Right ventricle myocardium superior (tissue), 1 donor: ENCODE measurements around the gene PTCD1. TPM values are rescaled to one million over a fixed set of nuclear protein-coding genes. Genes with fewer than 3 reads are reported as not detected.
A peak's percentile ranks its signal among the peaks of the same experiment; 100 is the strongest.
"Not testable (repeated sequence)": the region's sequence is repeated elsewhere in the genome, so short reads cannot be mapped to it uniquely, and the experiment has no call there.

Experiments used
- ATAC-seq: fragments of 200-7000 bp; cut with Tn5 transposase; one replicate; pipeline ENCODE4 v1.9.1; 2020; ENCODE audit warnings: mild to moderate bottlenecking; ENCODE audit not compliant: poor library complexity
- DNase-seq: peaks from one replicate; pipeline ENCODE4 v3.0.0-alpha.2; 2020
- intact Hi-C: fragments of 100-400 bp; cut with DNase I; formaldehyde crosslinking; loops from one replicate; pipeline ENCODE4 v1.11.2; 2022
- total RNA-seq: library from RNA; stranded (reverse); fragmentation: NEBNext Ultra II Directional; extraction: Animal tissue kit (Norgen Biotek cat#: 25700); gene quantifications from one replicate; pipeline ENCODE4 v1.2.1, GENCODE V29; 2021
- donor health status: DM: no; HTN: yes; CAD: no; lungs with severe emphysema.

PTCD1 gene
- total RNA-seq, 1 donor from 2014 or later = 3.0 TPM

DNA sequence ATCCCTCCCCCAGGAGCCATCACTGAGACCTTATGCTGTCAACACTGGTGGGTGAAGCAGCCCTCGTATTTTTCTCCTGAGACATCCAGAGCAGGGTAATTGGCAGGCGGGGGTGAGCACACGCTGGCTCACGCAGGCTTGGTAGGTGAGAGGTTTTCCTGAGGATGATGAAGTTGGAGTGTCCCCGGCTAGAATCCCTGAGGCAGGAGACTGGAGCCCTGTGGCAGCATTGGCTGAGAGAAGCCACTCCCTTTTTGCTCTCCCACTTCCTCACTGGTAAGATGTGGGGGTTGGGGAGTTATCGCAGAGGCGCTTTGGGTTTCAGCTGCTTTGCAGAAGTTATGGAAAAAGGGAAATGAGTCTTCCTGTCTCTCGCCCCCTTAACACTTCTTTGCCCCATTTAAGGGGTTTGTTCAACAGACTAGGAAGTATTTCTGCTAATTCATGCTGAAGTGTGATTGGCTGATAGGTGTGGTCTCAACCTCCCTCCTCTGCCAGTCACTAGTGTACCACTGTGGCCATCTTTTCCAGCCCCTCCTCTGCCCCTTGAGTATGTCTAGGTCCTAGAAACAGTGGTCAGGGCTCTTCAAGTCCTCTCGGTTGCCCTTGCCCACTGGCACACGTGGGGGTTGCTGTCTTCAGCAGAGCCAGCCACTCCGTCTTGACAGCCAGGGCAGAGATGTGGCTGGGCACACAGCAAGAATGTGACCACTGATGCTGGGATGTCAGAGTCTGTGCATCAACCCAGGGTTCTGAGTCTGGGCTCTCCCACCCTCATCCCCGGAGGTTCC lies 58.4 kb downstream of the PTCD1 start:
- ATAC-seq (peak; percentile 53), DNase-seq (no peak)
- intact Hi-C loops = no loop called here

DNA sequence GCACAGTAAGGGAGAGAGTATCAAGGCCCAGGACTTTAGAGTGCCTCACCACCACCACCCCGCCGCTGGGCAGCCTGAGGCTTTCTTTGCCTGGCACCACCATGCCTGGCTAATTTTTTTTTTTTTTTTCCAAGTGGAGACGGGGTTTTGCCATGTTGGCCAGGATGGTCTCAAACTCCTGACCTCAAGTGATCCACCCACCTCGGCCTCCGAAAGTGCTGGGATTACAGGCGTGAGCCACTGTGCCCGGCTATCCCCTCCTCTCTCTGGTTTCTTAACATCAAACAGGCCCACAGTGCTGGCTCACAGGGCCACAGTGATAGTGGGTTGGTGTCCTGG lies 58.9 kb downstream of the PTCD1 start:
- ATAC-seq, intact Hi-C loops, DNase-seq: not testable (repeated sequence)

DNA sequence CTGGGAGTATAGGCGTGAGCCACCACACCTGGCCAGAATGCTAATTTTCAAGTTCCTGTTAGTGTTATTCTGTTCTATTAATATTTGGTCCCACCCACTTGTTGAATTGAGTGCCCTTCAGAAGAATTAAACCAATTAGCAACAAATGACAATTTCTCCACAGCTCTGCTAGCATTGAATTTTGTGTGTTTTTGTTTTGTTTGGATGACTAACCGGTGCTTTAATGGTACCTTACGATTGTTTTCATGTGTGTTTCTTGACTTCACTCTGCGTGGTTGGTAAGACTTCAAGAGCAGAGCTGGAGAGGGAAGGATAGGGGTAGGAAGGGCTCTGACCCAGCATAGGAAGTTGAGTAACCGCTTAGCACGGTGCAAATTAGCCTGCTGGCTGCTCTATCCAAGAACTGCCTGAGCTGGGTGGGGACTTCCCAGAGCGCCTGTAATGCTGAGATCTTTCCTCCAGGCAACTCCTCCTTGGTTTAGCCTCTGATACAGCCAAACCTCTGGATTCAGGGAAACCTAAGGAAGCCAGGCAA lies 59.5 kb downstream of the PTCD1 start:
- ATAC-seq (peak; percentile 60), DNase-seq (peak; percentile 80)
- intact Hi-C loops = no loop called here

DNA sequence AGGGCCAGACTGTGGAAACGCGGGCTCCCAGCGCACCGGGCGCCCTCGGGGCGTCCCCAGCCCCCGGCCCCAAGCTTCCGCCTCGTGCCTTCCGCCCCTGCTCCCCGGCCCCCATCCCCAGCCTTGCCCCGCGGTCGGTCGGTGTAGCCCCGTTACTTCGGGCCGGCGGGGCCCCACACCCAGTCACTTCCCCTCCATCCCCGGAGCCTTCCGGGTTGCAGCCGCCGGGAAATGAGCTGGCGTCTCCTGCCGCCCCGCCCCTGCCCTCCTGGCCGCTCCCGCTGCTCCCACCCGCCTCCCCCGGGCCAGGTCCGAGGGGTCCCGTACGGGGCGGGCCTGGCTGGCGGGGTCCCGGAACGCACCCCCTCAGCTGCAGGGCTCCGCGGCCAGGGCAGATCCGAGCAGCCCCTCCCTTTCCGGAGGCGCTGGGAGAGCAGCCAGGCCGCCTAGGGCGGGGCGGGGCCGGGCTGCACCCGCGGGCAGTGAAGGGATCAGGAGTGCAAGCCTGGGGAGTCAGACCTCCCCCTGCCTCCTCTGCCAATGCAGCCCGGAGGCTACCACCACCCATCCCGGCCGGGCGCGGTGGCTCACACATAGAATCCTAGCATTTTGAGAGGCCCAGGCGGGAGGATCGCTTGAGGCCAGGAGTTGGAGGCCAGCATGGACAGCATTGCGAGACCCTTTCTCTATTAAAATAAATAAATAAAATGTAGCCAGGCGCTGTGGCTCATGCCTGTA lies 63.4 kb downstream of the PTCD1 start:
- intact Hi-C loops = no loop called here
- DNase-seq (peak; percentile 91), ATAC-seq (peak; percentile 77)

DNA sequence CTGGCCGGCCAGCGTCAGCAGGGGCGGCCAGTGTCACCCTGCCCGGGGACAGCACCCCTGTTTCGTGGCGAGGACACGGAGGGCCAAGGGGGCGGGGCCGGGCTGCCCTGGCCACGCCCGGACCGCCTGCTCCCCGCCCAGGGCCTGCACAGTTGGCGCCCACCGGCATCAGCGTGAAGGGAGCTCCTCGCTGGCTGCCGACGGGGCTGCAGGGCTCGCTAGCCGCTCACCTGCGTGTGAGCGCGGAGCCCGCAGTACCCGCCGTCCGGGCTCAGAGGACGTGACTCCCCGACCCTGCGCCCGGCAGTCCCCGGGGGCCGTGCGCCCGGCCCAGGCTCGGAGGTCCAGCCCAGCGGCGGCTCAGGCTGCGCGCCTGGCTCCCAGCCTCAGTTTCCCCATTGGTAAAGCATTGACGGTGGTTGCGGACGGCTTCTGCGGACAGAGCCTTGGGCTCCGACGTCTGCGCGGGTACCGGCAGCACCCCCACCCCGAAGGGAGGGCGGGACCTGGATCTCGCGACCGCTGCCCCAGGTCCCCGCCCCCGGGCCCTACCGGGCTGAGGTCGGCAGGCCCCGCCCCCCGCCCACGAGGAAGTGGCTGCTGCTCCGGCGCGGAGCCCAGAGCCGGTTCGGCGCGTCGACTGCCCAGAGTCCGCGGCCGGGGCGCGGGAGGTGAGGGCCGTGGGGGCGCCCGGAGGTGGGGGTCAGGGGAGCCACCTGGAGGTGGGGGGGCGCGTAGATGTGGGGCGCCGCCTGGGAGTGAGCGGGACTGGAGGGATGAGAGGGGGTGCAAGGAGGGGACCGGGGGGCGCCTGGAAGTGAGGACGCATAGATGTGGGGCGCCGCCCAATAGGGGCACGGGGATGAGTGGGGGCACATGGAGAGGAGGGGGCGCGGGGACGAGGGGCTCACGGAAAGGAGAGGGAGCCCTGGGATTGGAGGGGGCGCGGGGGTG lies 64.2 kb downstream of the PTCD1 start, which contains the start of gene ARPC1B:
TSS of gene ARPC1B (plus strand) at position 620 of the 954 bp plus-strand sequence. CDS start 10,985 bp downstream, outside the sequence.
- intact Hi-C loops = loop anchor here (5.0 kb wide), 1 partner anchor 33 kb away; the partner anchor contains the start of genes BUD31 and PDAP1
- DNase-seq (peak; percentile 92), ATAC-seq (peak; percentile 80)

DNA sequence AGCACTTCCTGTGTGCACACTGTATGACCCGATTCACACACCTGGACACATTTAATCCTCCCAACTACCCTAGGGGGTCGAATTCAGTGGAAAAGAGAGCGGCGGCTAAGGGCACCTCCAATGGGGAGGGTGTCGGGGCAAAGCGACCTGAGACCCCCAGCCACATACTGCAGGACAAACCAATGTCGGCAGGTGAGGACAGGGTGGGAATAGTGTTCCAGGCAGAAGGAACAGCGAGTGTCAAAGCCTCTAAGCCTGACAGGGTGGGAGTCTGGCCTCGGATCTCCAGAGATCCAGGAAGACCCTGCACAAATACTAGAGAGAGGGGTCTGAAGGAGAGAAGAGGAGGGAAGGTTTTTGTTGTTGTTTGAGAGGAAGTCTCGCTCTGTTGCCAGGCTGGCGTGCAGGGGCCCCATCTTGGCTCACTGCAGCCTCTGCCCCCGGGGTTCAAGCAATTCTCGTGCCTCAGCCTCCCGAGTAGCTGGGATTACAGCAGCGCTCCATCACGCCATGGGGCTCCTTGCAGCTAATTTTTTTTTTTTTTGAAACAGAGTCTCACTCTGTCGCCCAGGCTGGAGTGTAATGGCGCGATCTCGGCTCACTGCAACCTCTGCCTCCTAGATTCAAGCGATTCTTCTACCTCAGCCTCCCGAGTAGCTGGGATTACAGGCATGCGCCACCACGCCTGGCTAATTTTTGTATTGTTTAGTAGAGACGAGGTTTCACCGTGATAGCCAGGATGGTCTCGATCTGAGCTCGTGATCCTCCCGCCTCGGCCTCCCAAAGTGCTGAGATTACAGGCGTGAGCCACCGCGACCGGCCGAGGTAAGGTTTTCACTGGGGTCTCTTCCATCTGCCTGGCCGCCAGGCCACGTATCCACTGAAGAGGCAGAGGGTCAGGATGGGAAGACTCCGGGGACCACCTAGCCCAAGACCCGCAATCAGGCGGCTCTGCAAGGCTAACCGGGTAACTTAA lies 65.2 kb downstream of the PTCD1 start:
- ATAC-seq (no peak), DNase-seq (no peak)
- intact Hi-C loops = loop anchor here (5.0 kb wide), 1 partner anchor 34 kb away; the partner anchor contains the start of genes BUD31 and PDAP1

DNA sequence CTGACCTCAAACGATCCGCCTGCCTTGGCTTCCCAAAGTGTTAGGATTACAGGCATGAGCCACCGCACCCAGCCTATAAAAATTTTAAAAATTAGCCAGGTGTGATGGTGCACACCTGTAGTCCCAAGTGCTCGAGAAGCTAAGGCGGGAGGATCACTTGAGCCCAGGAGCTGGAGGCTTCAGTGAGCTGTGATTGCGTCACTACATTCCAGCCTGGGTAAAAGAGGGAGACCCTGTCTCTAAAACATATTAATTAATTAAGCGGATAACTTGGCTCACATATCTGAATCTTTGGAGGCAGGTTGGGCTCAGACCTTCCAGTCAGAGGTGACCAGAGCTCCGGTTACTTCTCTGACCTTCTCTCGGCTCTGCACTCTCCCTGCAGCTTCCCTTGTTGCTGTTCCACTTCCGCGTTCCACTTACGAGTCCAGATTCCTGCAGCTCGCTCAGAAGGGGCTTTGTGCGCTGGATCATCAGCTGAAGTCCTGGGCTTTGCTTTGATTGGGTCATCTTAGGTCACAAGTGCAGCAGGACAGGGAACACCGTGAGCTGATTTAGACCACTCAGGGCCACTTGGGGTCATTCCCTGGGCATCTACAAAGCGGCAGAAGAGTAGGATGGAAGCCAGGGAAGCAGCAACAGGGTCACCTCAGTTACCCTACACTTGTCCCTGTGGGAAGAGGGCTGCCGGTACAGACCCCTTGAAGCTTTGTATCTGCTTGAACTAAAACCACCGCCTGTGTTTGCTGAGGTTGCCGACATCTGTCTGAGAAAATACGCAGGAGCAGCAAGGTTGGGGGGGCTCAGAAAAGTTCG lies 66.1 kb downstream of the PTCD1 start:
- intact Hi-C loops = loop anchor here (5.0 kb wide), 1 partner anchor 35 kb away; the partner anchor contains the start of genes BUD31 and PDAP1
- DNase-seq (no peak), ATAC-seq (peak; percentile 6)

DNA sequence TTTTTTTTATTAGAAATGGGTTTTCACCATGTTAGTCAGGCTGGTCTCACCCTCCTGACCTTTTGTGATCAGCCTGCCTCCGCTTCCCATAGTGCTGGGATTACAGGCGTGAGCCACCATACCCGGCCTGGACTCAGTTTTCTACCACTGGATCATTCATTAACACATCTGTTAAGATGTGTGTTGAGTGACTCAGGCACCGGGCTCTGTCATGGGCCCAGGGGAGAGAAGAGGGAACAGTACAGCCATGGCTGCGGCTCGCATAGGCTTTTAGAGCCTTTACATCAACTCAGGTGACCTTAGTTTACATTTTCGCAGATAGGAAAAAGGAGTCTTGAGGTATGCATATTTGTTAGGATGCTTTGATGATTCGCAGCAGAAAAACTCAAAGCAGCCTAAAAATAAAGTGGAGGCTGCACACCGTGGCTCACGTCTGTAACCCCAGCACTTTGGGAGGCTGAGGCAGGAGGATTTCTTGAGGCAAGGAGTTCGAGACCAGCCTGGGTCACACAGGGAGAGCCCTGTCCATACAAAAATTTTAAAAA lies 67.2 kb downstream of the PTCD1 start:
- DNase-seq (no peak), ATAC-seq (no peak)
- intact Hi-C loops = loop anchor here (5.0 kb wide), 1 partner anchor 36 kb away; the partner anchor contains the start of genes BUD31 and PDAP1

DNA sequence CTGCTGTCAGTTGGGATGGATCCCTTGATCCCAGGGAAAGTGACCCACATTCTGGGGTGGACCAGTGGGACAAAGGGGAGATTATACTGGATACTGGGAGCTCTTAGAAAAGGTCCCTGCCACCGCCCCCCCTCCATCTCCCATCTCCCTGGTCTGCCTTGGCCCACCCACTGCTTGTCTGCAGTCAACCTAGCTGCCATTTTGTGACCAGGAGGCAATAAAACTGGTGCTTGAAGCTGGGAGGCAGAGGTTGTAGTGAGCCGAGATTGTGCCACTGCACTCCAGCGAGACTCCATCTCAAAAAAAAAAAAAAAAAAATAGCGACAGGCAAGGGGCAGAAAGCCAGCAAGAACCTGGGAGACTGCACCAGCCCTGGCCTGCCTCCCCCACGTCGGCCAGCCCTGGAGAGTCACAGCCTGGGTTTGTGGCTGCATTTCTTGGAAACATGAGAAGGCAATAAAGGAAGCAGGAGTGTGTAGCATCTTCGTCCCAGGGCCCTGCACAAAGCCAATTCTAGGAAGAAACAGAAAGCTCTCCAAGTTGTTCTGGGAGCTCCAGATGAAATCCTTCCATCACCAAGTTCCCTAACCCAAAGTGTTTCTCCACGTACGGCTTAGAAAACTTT lies 68.7 kb downstream of the PTCD1 start:
- intact Hi-C loops = loop anchor here (5.0 kb wide), 1 partner anchor 37 kb away; the partner anchor contains the start of genes BUD31 and PDAP1
- DNase-seq (no peak), ATAC-seq (no peak)

DNA sequence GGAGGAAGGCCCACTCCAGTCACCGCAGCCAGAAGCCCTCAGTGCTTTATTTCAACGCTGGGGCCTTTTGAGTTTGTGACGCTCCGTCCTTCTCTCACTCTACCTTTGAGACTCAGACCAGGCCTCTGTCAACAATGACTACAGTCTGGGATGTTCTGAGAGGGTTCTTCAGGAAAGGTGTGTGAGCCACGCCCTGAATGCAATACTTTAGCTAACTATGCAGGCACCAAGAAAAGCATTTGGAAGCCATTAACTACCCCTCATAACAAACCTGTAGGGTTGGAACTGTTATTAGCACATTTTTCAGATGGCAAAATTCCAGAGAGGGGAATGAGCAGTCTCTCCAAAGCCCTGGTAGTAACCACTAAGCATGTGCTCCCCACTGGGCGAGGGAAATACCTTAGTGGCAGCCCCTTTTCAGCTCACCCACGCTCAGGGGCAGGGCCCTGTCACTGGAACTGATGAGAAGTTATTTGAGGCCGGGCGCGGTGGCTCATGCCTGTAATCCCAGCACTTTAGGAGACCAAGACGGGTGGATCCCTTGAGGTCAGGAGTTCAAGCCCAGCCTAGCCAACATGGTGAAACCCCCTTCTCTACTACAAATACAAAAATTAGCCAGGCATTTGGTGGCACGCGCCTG lies 69.7 kb downstream of the PTCD1 start:
- ATAC-seq (no peak), DNase-seq (no peak)
- intact Hi-C loops = no loop called here

Other genes starting within 250 kb of the PTCD1 start
- gene KPNA7, start 230.7 kb downstream of the PTCD1 start, total RNA-seq = not detected
- not detected for gene MYH16, start 166.0 kb downstream of the PTCD1 start, total RNA-seq
- gene ARPC1A, start 112.9 kb downstream of the PTCD1 start, total RNA-seq = 133 TPM
- gene ARPC1B, start 64.1 kb downstream of the PTCD1 start, total RNA-seq = 40.6 TPM
- gene PDAP1, start 30.2 kb downstream of the PTCD1 start, total RNA-seq = 97.7 TPM
- 31.5 TPM for gene BUD31, start 29.8 kb downstream of the PTCD1 start, total RNA-seq
- 19.9 TPM for gene CPSF4, start 145 bp upstream of the PTCD1 start, total RNA-seq
- 900 TPM for gene ATP5MF, start 27.4 kb upstream of the PTCD1 start, total RNA-seq
- gene ZNF789, start 34.1 kb upstream of the PTCD1 start, total RNA-seq = 3.4 TPM
- gene ZNF394, start 61.5 kb upstream of the PTCD1 start, total RNA-seq = 15.8 TPM
- 6.1 TPM for gene ZKSCAN5, start 65.9 kb upstream of the PTCD1 start, total RNA-seq
- gene FAM200A, start 113.3 kb upstream of the PTCD1 start, total RNA-seq = 6.5 TPM
- gene ZNF655, start 119.8 kb upstream of the PTCD1 start, total RNA-seq = 24.0 TPM
- not detected for gene TMEM225B, start 159.5 kb upstream of the PTCD1 start, total RNA-seq
- gene ZSCAN25, start 178.1 kb upstream of the PTCD1 start, total RNA-seq = 6.9 TPM
- not detected for gene CYP3A5, start 241.2 kb upstream of the PTCD1 start, total RNA-seq